NCI-H1930 (cell line): ENCODE measurements around the gene MED22.
A peak's percentile ranks its signal among the peaks of the same experiment; 100 is the strongest.
"Not testable (repeated sequence)": the region's sequence is repeated elsewhere in the genome, so short reads cannot be mapped to it uniquely, and the experiment has no call there.

Experiments used
- DNase-seq, 2 experiments: peaks; one replicate each; lab custom pipeline; 2025; lab: John Stamatoyannopoulos, UW

The MED22 gene

DNA sequence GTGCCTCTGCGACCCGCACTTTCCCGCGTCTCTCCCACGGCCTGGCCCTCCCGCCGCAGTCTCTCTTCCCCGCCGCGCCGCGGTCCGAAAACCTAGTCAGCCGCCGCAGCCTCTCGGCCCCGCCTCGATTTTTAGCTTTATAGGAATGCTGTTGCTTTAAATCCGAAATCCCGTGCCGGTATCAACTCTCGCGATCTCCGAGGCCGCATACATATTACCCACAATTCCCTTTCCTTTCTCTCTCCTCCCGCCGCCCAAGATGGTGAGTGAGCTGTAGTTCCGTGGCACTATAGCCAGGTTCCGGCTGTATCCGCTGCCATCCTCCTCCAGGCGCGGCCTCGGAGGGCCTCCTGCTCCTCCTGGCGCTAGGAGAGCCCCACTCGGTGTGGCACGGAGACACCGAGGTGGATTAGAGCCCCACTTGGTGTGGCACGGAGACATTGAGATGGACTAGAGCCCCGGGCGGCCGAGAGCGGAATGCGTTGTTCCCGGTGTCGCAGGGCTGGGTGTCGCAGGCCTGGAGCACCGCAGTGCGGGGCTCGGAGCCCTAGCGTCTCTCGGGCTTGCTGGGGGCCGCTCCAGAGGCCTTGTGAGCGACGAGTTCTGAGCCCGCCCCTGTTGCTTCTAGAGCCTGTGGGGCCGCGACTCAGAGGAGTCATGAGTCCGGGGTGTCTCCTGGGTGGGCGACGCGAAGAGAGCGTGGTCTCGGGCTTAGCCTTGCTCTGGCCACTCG is at the start of gene MED22, which contains the start of gene RPL7A:
Gene MED22, minus strand, starts transcription at position 147 of the 733 bp plus-strand sequence. CDS start 1,469 bp downstream, outside the sequence.
Gene RPL7A, plus strand, starts transcription at position 234 of the 733 bp plus-strand sequence. Its CDS starts 26 bp downstream, at position 260.
- DNase-seq, result peak; percentile 86 to 91

DNA sequence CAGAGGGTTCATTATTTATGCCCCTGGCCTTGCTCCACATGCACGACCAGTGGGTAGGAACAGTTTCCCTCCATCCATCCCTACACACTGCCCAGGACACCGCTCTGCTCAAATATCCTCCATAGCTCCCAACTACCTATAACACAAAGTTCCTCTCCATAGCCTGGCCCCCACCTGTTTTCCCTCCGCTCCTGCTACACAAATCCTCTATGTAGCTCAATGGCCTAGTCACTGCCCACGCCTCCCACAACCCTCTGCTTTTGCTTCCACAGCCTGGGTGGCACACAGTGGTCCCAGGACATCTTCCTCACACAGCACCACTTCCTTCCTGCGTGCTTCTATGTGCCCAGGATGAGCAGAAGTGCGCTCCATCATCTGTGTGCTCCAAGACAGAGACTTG is 49.4 kb upstream of the MED22 start:
- DNase-seq, result no peak

DNA sequence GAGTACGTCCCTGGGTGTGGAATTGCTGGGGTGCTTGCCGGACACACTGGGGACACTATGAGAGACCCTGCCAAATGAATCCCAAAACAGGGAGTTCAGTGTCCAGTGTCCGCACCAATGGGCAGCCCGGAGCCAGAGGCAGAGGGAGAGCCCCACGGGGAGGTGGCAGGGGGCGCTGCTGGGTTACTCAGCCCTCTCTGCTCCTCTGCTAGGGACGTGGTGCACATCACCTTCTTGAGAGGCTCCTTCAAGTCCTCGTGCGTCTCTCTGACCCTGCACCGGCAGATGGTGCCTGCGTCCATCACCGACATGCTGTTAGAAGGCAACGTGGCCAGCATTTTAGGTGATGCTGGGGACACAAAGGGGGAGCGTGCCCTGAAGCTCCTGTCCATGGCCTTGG is 49.0 kb upstream of the MED22 start:
- no peak for DNase-seq

DNA sequence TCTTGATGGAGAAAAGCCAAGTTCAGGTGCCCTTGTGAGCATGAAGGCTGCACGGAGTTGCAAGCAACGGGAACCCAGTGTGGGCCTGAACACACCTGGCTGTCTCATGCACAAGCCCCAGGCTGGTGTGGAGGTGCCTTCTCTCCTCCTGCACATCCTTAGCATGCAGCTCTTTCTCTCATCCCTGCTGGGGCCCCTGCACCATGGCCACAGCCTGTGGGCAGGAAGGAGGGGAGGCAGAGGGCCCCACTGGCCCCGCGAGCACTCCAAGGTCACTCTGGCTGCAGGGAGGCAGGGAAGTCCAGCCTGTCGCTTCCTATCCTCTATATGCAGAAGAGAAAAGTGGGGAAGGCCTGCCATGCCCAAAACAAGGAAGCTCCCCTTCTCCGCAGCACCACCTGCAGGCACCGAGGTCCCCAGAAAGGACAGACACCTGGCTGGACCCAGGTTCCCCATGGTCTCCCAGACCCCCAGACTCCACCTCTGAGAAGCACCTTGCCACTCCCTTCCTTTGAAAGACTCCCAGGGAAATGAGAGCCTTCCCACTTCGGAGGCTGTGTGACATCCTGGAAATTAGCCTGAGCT is 46.8 kb upstream of the MED22 start:
- DNase-seq, result no peak

DNA sequence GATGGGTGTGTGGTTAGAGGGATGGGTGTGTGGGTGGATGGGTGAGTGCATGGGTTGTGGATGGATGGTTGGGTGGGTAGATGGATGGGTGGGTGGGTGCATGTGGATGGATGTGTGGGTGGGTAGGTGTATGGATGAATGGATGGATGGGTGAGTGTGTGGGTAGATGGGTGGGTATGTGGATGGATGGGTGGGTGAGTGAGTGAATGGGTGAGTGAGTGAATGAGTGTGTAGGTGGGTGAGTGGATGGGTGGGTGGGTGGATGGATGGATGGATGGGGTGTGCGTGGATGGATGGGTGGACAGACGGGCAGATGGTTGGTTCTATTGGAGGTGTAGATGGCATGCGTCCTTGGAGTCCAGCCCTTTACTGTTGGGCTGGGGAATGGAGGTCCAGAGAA is 45.5 kb upstream of the MED22 start:
- no peak for DNase-seq

DNA sequence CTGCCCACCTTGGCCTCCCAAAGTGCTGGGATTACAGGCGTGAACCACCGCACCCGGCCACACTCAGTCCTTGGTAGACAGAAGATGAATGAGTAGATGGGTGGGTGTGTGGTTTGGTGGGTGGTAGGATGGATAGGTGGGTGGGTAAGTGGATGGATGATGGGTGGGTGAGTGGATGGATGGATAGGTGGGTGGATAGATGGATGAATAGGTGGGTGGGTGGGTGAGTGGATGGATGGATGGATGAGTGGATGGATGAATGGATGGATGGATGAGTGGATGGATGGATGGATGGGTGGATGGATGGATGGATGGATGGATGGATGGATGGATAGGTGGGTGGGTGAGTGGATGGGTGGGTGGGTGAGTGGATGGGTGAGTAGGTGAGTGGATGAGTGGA is 44.4 kb upstream of the MED22 start:
- DNase-seq, result not testable (repeated sequence)

- not testable (repeated sequence) for DNase-seq
These were observed 43.5 kb upstream of the MED22 start for GRCh38 chr9:133391449-133391848.

DNA sequence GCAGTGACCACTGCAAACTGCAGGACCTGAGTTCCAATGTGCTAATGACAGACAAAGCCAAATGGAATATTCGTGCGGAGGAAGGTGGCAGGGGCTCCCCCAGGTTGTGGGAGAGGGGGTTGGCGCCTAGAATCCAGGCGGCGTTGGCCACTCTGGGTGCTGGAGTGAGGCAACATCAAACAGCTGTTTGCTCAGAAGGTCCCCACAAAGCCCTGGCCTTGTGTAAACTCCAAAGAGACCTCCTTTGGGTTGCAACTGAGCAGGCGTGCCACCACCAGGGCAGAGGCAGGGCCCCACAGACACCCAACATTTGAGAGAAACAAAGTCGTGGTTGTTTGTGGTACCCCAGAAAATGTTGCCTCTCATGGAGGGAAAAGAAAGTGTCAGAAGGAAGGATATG is 42.8 kb upstream of the MED22 start:
- no peak for DNase-seq

GRCh38 chr9:133389562-133389961 is 41.6 kb upstream of the MED22 start:
- no peak for DNase-seq

DNA sequence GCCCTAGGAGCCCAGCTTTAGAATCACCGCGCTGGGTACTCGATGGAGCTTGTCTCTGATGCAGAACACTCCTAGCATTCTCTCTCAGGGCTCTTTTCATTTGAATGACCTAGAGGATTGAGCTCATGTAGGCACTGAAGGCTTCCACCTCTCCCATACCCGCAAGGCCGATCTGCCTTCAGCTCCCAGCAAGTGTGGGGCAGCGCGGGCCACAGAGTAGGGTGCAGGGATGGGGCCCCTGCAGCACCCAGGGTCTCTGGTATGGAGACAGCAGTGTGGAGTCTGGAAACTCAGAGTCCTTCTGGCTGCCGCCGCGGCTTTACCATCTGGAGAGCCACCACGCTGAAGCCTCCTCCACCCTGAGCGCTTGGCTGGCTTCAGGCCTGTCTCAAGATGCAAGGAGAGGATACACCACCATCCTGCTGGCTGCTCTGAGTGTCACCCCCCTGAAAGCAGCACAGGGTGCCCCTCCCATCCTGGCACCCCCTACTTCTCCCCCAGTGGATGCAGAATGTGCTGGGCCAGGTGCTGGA is 41.2 kb upstream of the MED22 start:
- DNase-seq, result no peak

- DNase-seq, result no peak
These were observed 39.7 kb upstream of the MED22 start for GRCh38 chr9:133387680-133388079.

- DNase-seq, result no peak
These were observed 38.4 kb upstream of the MED22 start for GRCh38 chr9:133386338-133386737.

DNA sequence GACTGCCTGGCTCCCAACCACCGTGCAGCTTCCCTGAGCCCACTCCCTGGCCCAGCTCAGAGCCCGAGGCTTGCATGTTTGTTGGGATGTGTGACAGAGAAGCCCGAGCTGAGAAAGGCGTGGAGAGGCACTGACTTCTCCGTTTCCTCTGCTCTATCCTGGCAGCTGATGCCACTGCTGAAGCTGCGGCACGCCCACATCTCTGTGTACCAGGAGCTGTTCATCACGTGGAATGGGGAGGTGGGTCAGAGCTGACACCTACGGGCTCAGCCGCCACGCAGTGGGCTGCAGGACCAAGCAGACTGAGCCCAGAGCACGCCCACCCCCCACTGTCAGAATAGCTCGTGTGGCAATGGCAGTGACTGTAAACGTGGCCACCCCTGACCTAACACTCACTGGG is 37.5 kb upstream of the MED22 start:
- DNase-seq, result no peak

DNA sequence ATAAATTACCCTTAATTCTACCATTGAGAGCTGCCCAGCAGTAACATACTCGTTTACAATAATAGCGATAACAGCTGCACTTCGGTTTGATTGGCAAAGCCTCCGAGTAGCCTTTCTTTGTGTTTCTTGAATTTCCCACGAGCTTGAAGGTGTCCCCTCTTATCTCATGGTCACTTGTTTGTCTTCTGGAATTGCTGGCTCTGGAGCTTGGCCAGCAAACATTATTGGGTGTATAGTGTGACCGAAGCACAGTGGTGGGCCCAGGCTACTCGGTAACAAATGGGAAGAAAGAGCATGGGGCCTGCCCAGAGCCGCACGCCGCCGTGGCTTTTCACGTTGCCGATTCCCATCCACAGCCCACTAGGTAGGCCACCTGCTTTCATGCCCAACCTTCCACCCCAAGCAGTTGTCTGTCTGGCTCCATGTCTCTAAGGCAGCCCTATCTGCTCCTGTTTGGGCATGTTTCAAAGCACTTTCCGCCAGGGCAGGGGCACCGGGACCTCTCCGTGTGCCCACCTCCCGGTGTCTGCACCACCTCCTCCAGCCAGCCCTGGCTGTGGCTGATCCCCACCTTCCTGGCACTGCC is 36.9 kb upstream of the MED22 start:
- no peak for DNase-seq

- DNase-seq, result no peak
These were observed 35.5 kb upstream of the MED22 start for GRCh38 chr9:133383438-133383837.

DNA sequence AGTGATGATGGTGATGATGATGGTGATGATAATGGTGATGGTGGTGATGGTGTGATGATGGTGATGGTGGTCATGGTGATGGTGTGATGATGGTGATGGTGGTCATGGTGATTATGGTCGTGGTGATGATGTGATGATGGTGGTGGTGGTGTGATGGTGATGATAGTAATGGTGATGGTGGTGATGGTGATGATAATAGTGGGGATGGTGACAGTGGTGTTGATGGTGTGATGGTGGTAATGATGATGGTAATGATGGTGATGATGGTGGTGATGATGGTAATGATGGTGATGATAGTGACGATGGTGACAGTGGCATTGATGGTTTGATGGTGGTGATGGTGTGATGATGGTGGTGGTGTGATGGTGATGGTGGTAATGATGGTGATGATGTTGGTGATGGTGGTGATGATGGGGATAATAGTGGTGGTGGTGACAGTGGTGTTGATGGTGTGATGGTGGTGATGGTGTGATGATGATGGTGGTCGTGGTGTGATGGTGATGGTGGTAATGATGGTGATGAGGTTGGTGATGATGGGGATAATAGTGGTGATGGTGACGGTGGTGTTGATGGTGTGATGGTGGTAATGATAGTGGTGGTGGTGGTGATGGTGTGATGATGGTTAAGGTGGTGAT is 34.7 kb upstream of the MED22 start:
- DNase-seq, result no peak

DNA sequence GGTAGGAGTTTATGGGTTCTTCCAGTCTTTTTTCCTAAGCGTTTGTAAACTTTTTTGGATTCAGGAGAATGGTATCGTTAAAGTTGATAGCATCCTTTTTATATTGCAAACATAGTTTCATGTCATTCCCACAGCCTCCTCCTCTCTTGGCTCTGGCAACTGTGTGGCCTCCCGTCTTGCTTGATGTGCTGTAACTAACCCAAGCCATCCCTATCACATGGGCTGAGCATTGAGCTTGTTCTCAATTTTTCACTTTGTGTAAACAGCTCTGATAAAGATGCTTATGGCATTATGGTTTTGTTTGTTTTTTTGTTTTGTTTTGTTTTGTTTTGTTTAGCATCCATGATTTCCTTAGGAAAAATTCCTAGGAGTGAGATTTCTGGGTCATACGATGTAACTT is 32.8 kb upstream of the MED22 start:
- no peak for DNase-seq

DNA sequence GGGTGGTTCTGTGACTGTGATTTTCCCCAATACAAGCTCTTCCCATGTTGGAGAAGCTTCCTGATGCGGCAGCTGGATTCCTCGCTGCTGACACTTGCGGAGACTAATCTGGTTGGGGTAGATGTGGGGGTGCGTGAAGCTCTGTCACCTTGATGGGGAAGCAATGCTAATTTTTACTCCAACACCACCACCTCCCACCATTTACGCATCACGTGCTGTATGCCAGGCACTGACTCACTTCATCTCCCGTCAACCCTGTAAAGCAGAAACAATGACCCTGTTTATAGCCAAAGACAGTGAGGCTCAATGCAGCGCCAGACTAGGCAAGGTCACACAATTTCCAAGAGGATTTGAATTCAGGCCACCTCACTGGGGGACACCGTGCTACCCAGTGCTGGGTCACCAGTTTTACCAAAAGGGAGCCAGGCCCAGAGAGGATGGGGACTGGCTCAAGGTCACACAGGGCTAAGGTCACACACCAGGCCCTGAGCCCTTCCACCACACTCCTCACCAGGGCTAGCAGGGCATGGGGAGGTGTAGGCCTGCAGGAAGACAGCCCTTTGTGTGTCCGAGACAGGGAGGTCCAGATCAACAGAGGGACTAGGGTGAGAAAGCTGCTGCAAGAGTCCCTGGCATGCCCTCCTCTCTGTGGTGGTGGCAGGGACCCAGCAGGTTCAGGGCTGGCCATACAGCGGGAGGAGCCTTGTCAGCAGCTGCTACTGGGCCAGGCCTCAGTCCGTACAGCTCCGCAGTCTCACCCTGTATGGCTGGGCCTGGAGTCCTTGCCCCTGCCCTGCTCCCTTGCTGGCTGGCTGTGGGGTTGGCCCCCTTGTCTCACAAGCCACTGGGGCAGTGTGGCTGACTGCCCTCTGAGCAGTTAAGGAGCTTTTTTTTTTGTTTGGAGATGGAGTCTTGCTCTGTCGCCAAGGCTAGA is 31.5 kb upstream of the MED22 start:
- no peak for DNase-seq

DNA sequence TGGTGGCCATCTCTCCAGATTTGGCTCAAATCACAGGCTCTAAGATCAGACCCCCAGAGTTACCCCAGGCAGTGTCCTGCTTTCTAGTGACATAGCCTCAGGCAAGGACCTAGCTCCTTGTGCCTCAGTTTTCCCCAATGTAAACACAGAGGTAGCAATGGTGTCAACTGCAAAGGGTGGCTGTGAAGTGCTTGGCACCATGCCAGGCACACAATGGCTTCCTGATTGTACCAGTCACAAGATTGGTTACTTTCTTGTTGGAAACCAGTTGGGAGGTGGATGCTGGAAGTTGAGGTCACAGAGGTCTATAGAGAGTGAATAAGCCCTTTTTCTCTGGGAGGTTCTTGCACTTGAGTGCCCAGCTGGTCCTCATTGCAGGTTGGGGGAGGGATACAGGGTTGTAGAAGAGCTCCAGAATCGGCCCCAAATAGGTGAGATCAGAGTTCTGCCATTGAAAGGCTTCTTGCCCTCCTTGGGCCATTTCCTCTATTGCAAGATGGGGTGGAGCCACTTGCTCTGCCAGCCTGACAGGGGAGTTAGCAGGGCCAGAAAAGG is 30.6 kb upstream of the MED22 start:
- DNase-seq, result no peak

DNA sequence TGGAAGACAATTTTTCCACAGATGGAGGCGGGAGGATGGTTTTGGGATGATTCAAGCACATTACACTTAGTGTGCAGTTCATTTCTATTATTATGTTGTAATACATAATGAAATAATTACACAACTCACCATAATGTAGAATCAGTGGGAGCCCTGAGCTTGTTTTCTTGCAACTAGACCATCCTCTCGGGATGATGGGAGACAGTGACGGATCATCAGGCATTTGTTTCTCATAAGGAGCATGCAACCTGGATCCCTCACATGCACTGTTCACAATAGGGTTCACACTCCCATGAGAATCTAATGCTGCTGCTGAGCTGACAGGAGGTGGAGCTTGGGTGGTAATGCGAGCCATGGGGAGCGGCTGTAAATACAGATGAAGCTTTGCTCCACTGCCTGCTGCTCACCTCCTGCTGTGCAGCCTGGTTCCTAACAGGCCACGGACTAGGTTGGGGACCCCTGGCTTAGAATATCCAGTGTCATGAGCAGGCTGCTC is 29.8 kb upstream of the MED22 start:
- no peak for DNase-seq

- DNase-seq, result not testable (repeated sequence)
These were observed 29.3 kb upstream of the MED22 start for GRCh38 chr9:133377280-133377679.
